NT2/D1 (cell line): ENCODE data around the gene LHFPL3.
A peak's percentile ranks its signal among the peaks of the same experiment; 100 is the strongest.
"Not testable (repeated sequence)": the region's sequence is repeated elsewhere in the genome, so short reads cannot be mapped to it uniquely, and the experiment has no call there.

Experiments used
- DNase-seq: peaks from one replicate; pipeline ENCODE4 v3.0.0-alpha.2; 2011; ENCODE audit warnings: low read depth, low spot score
- H3K27me3 ChIP-seq: 2 replicates; pipeline ENCODE4 v1.6.0; 2011; ENCODE audit warnings: mild to moderate bottlenecking; ENCODE audit not compliant: insufficient read length, insufficient read depth
- H3K36me3 ChIP-seq: 2 replicates; pipeline ENCODE4 v1.6.1; 2011; ENCODE audit warnings: mild to moderate bottlenecking, low read length, mixed read lengths; ENCODE audit not compliant: insufficient read depth, insufficient read length
- H3K4me1 ChIP-seq: 2 replicates; pipeline ENCODE4 v1.5.1; 2011; ENCODE audit not compliant: insufficient read depth, insufficient read length
- H3K4me3 ChIP-seq: 2 replicates; pipeline ENCODE4 v1.5.1; 2011; ENCODE audit warnings: low read depth; ENCODE audit not compliant: insufficient read length
- H3K9ac ChIP-seq: 2 replicates; pipeline ENCODE4 v1.6.0; 2011; ENCODE audit warnings: low read depth; ENCODE audit not compliant: insufficient read length
- H3K9me3 ChIP-seq: 2 replicates; pipeline ENCODE4 v1.5.1; 2011; ENCODE audit warnings: mild to moderate bottlenecking, low read length; ENCODE audit not compliant: insufficient read depth
- SUZ12 ChIP-seq: IDR thresholded peaks from 2 replicates; pipeline ENCODE4 v1.6.1; 2011; ENCODE audit not compliant: insufficient read length, insufficient read depth; ENCODE audit errors: extremely low read depth
- YY1 ChIP-seq: IDR thresholded peaks from 2 replicates; pipeline ENCODE4 v1.6.1; 2011; ENCODE audit not compliant: insufficient read length, insufficient read depth
- ZNF274 ChIP-seq: IDR thresholded peaks from 2 replicates; pipeline ENCODE4 v1.6.1; 2011; ENCODE audit warnings: mild to moderate bottlenecking, low read depth, low read length

LHFPL3 gene

GRCh38 chr7:104548861-104549260, 220.5 kb downstream of the LHFPL3 start:
- Histone ChIP-seq H3K9me3 (no peaks in the 10 kb centered on the region), H3K4me1 (no peaks in the 10 kb centered on the region), H3K4me3 (no peak overlapping the region), H3K36me3 (no peaks in the 10 kb centered on the region), H3K27me3 (no peaks in the 10 kb centered on the region), H3K9ac (no peak overlapping the region)
- no peak for TF ChIP-seq ZNF274
- DNase-seq: no peak

- H3K27me3 ChIP-seq: no peaks in the 10 kb centered on the region
- H3K4me1 ChIP-seq: no peaks in the 10 kb centered on the region
- no peaks in the 10 kb centered on the region for H3K9me3 ChIP-seq
- no peaks in the 10 kb centered on the region for H3K36me3 ChIP-seq
- TF ChIP-seq YY1: no peak
- no peak for TF ChIP-seq ZNF274
- H3K9ac ChIP-seq: no peak overlapping the region
- H3K4me3 ChIP-seq: no peak overlapping the region
- no peak for DNase-seq
Observed at GRCh38 chr7:104550362-104550761, 222.0 kb downstream of the LHFPL3 start.

- Histone ChIP-seq H3K27me3 (no peaks in the 10 kb centered on the region), H3K9ac (no peak overlapping the region), H3K4me1 (no peaks in the 10 kb centered on the region), H3K9me3 (no peaks in the 10 kb centered on the region), H3K36me3 (no peaks in the 10 kb centered on the region), H3K4me3 (no peak overlapping the region)
- DNase-seq: no peak
- TF ChIP-seq YY1 (no peak), SUZ12 (no peak), ZNF274 (no peak)
Observed at GRCh38 chr7:104551226-104551625, 222.8 kb downstream of the LHFPL3 start.

GRCh38 chr7:104552102-104552501, 223.7 kb downstream of the LHFPL3 start:
- Histone ChIP-seq H3K9me3 (no peaks in the 10 kb centered on the region), H3K4me3 (no peak overlapping the region), H3K4me1 (no peaks in the 10 kb centered on the region), H3K36me3 (no peaks in the 10 kb centered on the region), H3K27me3 (no peaks in the 10 kb centered on the region), H3K9ac (no peak overlapping the region)
- DNase-seq: peak; percentile 57
- no peak for TF ChIP-seq ZNF274
- no peak for TF ChIP-seq SUZ12
- TF ChIP-seq YY1: no peak

- H3K4me1 ChIP-seq: no peaks in the 10 kb centered on the region
- DNase-seq: no peak
- H3K27me3 ChIP-seq: no peaks in the 10 kb centered on the region
- H3K4me3 ChIP-seq: no peak overlapping the region
- no peak overlapping the region for H3K9ac ChIP-seq
- H3K36me3 ChIP-seq: no peaks in the 10 kb centered on the region
- TF ChIP-seq ZNF274: no peak
- no peak for TF ChIP-seq SUZ12
- H3K9me3 ChIP-seq: no peaks in the 10 kb centered on the region
Observed at GRCh38 chr7:104553074-104553473, 224.7 kb downstream of the LHFPL3 start.

- H3K9me3 ChIP-seq: peaks cover 12% of the 10 kb centered on the region; the same call in 1 of the 2 replicates
- not testable (repeated sequence) for H3K9ac ChIP-seq, DNase-seq, H3K4me1 ChIP-seq, H3K4me3 ChIP-seq, H3K36me3 ChIP-seq, H3K27me3 ChIP-seq
Observed at GRCh38 chr7:104563350-104563901, 235.0 kb downstream of the LHFPL3 start.

- peaks cover 2% of the 10 kb centered on the region; the same call in 1 of the 2 replicates for H3K9me3 ChIP-seq
- H3K9ac ChIP-seq: no peak overlapping the region
- TF ChIP-seq YY1 (no peak), SUZ12 (no peak), ZNF274 (no peak)
- DNase-seq: no peak
- no peaks in the 10 kb centered on the region for H3K27me3 ChIP-seq
- no peak overlapping the region for H3K4me3 ChIP-seq
- no peaks in the 10 kb centered on the region for H3K4me1 ChIP-seq
- H3K36me3 ChIP-seq: no peaks in the 10 kb centered on the region
Observed at GRCh38 chr7:104569751-104570150, 241.3 kb downstream of the LHFPL3 start.

GRCh38 chr7:104572554-104572953, 244.2 kb downstream of the LHFPL3 start:
- TF ChIP-seq SUZ12 (no peak), ZNF274 (no peak), YY1 (no peak)
- no peaks in the 10 kb centered on the region for H3K27me3 ChIP-seq

More at GRCh38 chr7:104572554-104572953, 244.2 kb downstream of the LHFPL3 start:
- Histone ChIP-seq H3K4me3 (no peak overlapping the region), H3K9ac (no peak overlapping the region), H3K4me1 (no peaks in the 10 kb centered on the region), H3K36me3 (no peaks in the 10 kb centered on the region), H3K9me3 (no peaks in the 10 kb centered on the region)
- DNase-seq: no peak
